DMS 273 (cell line): ENCODE measurements around the gene LUC7L3.
"Not testable (repeated sequence)": the region's sequence is repeated elsewhere in the genome, so short reads cannot be mapped to it uniquely, and the experiment has no call there.

ENCODE experiments used
- DNase-seq: peaks from one replicate; lab custom pipeline; 2025; ENCODE audit not compliant: unreplicated experiment; lab: John Stamatoyannopoulos, UW

Gene LUC7L3

DNA sequence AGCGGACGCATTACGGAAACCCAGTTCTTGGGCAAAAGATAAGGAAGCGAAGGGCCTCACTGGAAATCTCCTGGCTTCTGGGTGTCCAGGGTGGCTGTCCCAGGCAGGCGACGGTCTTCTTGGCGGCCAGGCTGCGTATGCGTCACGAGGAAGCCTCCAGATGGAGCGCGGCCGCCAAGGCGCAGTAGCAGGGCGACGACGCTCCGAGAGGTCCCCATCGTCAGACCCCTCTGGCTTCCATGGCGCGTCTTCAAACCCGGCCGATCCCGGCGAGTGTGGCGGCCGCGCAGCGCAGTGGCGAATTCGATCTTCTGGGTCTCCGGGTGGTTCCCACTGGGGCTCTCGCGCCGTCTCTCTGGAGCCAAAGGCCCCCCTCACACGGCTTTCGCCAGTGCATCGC lies 61.8 kb downstream of the LUC7L3 start:
- no peak for DNase-seq

DNA sequence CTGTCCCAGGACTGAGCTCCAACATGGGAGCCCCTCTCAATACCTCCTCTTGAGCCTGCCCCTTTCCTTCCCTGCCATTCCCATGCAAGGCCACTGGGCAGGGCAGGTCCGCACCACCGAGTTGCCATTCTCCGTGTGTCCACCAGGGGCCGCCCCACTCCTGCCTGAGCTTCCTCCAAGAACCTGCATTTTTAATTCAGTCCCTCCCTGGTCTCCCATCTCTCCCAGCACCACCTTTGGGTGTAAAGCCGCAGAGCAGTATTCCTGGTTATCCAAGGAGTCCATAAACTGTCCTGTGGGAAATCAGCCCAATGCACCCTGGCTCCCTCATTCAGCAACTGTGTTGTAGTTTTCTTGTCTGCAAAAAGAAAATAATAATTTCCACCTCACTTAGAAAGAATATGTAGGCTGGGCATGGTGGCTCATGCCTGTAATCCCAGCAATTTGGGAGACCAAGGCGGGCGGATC lies 63.8 kb downstream of the LUC7L3 start:
- peak; percentile 93 for DNase-seq

GRCh38 chr17:50783905-50784304 lies 64.5 kb downstream of the LUC7L3 start:
- no peak for DNase-seq

- DNase-seq = no peak
These were observed 65.7 kb downstream of the LUC7L3 start for GRCh38 chr17:50785126-50785525.

- peak; percentile 82 for DNase-seq
These were observed 66.7 kb downstream of the LUC7L3 start for GRCh38 chr17:50785946-50786570.

- peak; percentile 93 for DNase-seq
These were observed 67.7 kb downstream of the LUC7L3 start for GRCh38 chr17:50787106-50787505.

DNA sequence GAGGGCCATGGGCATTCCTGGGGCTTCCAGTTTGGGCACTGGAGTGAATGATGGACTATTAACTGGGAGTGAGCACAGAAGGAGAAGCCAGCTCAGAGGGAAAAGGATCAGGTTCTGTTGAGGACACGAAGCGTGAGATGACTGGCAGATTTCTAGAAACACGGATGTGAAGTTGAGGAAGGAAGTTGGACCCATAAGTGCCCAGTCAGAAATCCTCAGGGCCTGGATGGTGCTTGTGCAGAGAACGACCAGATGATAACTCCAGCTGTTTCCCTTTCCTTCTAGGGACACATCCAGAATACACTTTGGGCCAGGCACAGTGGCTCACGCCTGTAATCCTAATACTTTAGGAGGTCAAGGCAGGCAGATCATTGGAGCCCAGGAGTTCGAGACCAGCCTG lies 71.2 kb downstream of the LUC7L3 start:
- DNase-seq = no peak

DNA sequence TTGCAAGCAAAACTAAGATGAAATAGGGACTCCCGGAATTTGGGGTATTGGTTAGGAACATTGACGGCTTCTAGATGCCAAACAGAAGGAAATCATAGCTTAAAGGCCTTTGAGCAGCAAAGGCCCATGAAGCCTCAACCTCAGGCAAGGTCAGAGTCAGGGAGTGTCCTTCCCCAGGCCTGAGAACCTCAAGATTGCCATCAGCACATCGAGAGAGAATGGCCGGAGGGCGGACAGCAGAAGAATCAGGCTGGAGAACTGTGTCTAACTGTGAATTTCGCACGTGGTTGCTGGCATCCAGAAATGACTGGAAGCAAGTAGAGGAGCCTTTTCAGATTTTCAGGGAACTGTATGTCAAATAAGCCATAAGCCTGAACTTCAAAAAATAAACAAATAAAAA lies 72.7 kb downstream of the LUC7L3 start:
- no peak for DNase-seq

- no peak for DNase-seq
These were observed 73.6 kb downstream of the LUC7L3 start for GRCh38 chr17:50793007-50793406.

- peak; percentile 41 for DNase-seq
These were observed 75.0 kb downstream of the LUC7L3 start for GRCh38 chr17:50794361-50794760.

GRCh38 chr17:50797135-50797810 lies 77.9 kb downstream of the LUC7L3 start:
- DNase-seq = no peak

DNA sequence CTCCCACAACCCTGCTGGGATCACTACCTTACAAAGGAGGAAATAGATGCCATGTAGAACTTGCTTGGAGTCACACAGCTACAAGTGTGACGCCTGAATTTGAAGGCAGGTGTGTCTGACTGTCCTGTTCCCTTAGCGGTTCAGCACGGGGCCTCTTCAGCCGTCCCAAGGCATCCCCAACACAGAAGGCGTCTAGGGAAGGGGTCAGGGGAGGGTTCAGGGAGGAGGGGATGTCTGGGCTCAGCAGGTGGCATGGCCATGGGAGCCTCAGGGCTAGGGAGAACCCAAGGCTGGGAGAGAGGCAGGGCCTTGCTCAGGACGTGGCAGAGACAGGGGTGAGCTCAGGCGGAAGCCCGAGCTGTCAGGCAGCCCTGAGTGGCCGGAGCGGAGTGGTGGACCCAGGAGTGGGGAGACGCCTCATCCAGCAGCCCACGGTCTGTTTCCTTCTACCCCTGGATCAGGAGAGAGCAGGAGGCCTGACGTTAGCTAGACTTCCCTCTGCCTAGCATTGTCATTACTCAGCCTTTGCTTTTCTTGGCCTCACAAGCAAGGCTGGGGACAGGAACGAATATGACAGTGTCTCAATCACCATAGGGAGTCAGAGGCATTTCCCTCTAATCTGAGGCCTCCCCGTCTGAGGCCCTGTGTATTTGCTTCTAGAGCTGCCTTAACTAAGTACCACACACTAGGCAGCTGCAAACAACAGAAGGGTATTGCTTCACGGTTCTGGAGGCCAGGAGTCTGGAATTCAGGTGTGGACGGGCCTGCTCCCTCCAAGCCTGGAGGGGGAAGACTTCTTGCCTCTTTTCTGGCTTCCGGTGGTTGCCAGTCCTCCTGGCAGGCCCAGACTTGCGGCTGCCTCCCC lies 79.3 kb downstream of the LUC7L3 start:
- peak; percentile 65 for DNase-seq

- no peak for DNase-seq
These were observed 80.2 kb downstream of the LUC7L3 start for GRCh38 chr17:50799582-50799981.

DNA sequence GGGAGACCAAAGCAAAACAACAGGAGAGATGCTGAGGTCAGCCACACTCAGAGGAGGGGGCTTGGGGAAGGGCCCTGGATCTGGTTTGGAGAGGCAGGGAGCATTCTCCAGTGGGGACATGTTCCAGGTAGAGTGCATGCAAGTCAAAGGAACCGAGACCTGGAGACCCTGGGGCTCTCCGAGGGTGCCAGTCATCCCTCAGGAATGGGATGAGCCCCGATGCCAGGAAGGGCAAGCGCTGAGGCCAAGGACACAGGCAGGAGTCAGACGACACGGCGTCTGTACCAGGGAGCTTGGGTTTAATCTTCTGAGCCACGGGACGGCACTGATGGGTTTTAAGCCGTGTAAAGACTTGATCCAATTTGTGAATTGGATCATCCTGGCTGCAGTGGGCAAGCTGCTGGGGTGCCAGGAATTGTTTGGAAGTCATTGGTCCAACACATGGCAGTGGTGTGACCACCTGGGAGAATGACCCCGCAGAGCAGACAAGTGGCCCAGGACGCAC lies 80.8 kb downstream of the LUC7L3 start:
- DNase-seq = no peak

- DNase-seq = no peak
These were observed 83.5 kb downstream of the LUC7L3 start for GRCh38 chr17:50802609-50803571.

GRCh38 chr17:50803676-50804075 lies 84.3 kb downstream of the LUC7L3 start:
- DNase-seq = no peak

DNA sequence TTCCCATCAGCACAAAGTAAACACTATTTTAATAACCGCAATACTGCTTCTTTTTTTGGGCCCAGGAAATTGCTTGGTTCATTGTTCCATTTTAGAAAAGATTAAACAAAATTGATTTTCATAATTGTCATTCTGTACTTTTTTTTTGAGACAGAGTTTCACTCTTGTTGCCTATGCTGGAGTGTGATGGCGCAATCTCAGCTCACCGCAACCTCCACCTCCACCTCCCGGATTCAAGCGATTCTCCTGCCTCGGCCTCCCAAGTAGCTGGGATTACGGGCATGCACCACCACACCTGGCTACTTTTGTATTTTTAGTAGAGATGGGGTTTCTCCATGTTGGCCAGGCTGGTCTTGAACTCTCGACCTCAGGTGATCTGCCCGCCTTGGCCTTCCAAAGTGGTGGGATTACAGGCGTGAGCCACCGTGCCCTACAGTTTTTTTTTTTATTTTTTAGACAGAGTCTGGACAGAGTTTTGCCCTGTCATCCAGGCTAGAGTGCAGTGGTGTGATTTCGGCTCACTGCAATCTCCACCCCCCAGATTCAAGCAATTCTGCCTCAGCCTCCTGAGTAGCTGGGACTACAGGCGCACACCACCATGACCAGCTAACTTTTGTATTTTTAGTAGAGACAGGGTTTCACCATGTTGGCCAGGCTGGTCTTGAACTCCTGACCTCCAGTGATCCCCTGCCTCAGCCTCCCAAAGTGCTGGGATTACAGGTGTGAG lies 85.5 kb downstream of the LUC7L3 start:
- not testable (repeated sequence) for DNase-seq

DNA sequence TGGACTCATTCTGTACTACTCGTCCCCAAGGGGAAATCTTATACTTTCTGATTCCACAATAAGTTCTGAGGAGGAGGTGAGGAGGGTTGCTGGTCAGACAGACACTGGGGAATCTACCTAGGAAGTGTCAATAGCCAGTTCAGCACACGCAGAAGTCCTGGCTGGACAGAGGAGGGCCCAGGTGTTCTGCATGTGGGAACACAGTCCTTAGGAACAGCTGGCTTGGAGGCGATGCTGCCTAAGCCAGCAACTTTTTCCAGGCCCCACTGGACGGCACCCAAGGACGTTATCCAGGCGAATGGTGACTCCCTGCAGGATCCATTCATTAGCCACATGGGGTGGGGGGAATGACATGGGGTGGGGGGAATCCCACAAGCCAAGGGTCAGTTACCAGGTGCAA lies 86.1 kb downstream of the LUC7L3 start:
- DNase-seq = no peak
